Mesothelial cell of epicardium (in vitro differentiated cells): ENCODE measurements around the gene ING2. TPM values are rescaled to one million over a fixed set of nuclear protein-coding genes. Genes with fewer than 3 reads are reported as not detected.

Experiments used
- DNase-seq, 2 experiments: peaks; one replicate each; pipeline ENCODE4 v3.0.0; 2021; ENCODE audit warnings: low spot score in 2 of 2; ENCODE audit not compliant: unreplicated experiment in 2 of 2
- H3K27ac Mint-ChIP-seq: 2 replicates; pipeline ENCODE4 v1.8.0; 2021; ENCODE audit warnings: mixed read lengths
- H3K27me3 Mint-ChIP-seq: 2 replicates; pipeline ENCODE4 v1.8.0; 2021; ENCODE audit warnings: low read depth, mixed read lengths
- H3K36me3 Mint-ChIP-seq: 2 replicates; pipeline ENCODE4 v1.8.0; 2021; ENCODE audit warnings: mixed read lengths
- H3K4me1 Mint-ChIP-seq: 2 replicates; pipeline ENCODE4 v1.8.0; 2021; ENCODE audit warnings: mixed read lengths
- H3K4me3 Mint-ChIP-seq: 2 replicates; pipeline ENCODE4 v1.8.0; 2021; ENCODE audit warnings: mild to moderate bottlenecking, moderate library complexity, mixed read lengths
- H3K9me3 Mint-ChIP-seq: 2 replicates; pipeline ENCODE4 v1.8.0; 2021; ENCODE audit warnings: mixed read lengths
- total RNA-seq: library from RNA; stranded (reverse); gene quantifications from 3 replicates; pipeline ENCODE4 v1.2.1, GENCODE V29; 2021
- TF ChIP-seq, protein P1 (sequence below): fragments of 200-600 bp; sonication (generic); IDR thresholded peaks from one replicate; pipeline ENCODE4 v1.5.0; 2021; ENCODE audit warnings: antibody characterized with exemption; ENCODE audit not compliant: unreplicated experiment

ING2 gene
- total RNA-seq, 1 donor from 2014 or later, result 11.3 TPM

- H3K36me3 Mint-ChIP-seq, result no peaks in the 10 kb centered on the region
- H3K4me3 Mint-ChIP-seq, result no peak overlapping the region
- no peak for DNase-seq
- peaks cover 3% of the 10 kb centered on the region for H3K9me3 Mint-ChIP-seq
- no peak overlapping the region for H3K27ac Mint-ChIP-seq
- H3K27me3 Mint-ChIP-seq, result peaks cover 14% of the 10 kb centered on the region
- peaks cover 5% of the 10 kb centered on the region for H3K4me1 Mint-ChIP-seq
- TF ChIP-seq, protein P1, sequence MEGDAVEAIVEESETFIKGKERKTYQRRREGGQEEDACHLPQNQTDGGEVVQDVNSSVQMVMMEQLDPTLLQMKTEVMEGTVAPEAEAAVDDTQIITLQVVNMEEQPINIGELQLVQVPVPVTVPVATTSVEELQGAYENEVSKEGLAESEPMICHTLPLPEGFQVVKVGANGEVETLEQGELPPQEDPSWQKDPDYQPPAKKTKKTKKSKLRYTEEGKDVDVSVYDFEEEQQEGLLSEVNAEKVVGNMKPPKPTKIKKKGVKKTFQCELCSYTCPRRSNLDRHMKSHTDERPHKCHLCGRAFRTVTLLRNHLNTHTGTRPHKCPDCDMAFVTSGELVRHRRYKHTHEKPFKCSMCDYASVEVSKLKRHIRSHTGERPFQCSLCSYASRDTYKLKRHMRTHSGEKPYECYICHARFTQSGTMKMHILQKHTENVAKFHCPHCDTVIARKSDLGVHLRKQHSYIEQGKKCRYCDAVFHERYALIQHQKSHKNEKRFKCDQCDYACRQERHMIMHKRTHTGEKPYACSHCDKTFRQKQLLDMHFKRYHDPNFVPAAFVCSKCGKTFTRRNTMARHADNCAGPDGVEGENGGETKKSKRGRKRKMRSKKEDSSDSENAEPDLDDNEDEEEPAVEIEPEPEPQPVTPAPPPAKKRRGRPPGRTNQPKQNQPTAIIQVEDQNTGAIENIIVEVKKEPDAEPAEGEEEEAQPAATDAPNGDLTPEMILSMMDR, result no peak
Observed at GRCh38 chr4:183558873-183559272, 54.0 kb downstream of the ING2 start.

DNA sequence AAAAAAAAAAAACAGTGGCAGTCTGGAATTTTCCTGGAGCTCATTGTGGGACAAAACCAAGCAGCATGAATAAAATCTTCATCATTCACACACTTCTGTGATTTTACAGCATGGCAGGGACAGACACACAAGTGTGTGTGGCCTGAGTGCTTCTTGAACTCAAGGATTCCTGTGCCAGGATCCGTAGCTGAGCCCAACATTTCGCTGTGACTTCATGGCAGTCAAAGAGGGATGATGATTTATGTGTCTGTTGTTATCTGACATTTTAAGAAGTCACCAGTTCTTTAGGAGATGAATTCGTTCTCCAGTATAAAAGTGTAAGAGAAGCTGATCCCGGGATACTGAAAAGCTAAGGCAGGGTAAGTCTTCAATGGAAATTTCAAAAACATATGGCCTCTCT is 57.0 kb downstream of the ING2 start:
- Mint-ChIP-seq H3K4me1 (peaks cover 5% of the 10 kb centered on the region), H3K27me3 (peaks cover 27% of the 10 kb centered on the region), H3K27ac (no peak overlapping the region), H3K36me3 (no peaks in the 10 kb centered on the region), H3K9me3 (peaks cover under 1% of the 10 kb centered on the region), H3K4me3 (no peak overlapping the region)
- TF ChIP-seq, protein P1, result no peak
- DNase-seq, result no peak

Other genes with a start within 250 kb of the ING2 start
- not detected in 3 replicates for gene CLDN22, start 184.8 kb upstream of the ING2 start, total RNA-seq
- gene CLDN24, start 182.6 kb upstream of the ING2 start, total RNA-seq, result not detected in 3 replicates
- 41.8 to 42.8 TPM (median 42.3 TPM) in 3 replicates for gene CDKN2AIP, start 60.4 kb upstream of the ING2 start, total RNA-seq
- 13.8 to 16.7 TPM (median 14.8 TPM) in 3 replicates for gene RWDD4, start 154.1 kb downstream of the ING2 start, total RNA-seq
- 45.4 to 48.3 TPM (median 47.3 TPM) in 3 replicates for gene TRAPPC11, start 154.2 kb downstream of the ING2 start, total RNA-seq